ENCODE results near the gene TRIM71.

- TF ChIP-seq SKIL (CRISPR knock-in tag; IDR thresholded peaks at IDR 0.05; ENCODE audit: borderline replicate concordance) (no peak), ZBTB1 (CRISPR knock-in tag; IDR thresholded peaks at IDR 0.05; ENCODE audit: borderline replicate concordance) (no peak), POLR2AphosphoS5 (IDR thresholded peaks at IDR 0.05; ENCODE audit: low read depth, low read length) (peak; percentile 18; the same call in 1 of the 2 replicates), ZBTB39 (CRISPR knock-in tag; IDR thresholded peaks at IDR 0.05) (no peak), ZNF776 (CRISPR knock-in tag; IDR thresholded peaks at IDR 0.05) (no peak), PAF1 (CRISPR knock-in tag; IDR thresholded peaks at IDR 0.05) (no peak), RARG (CRISPR knock-in tag; IDR thresholded peaks at IDR 0.05; ENCODE audit: low read depth) (no peak), FOXJ3 (CRISPR knock-in tag; IDR thresholded peaks at IDR 0.05; ENCODE audit: borderline replicate concordance) (no peak), TAF1 (CRISPR knock-in tag; IDR thresholded peaks at IDR 0.05) (no peak)
- TF ChIP-seq, protein P1, sequence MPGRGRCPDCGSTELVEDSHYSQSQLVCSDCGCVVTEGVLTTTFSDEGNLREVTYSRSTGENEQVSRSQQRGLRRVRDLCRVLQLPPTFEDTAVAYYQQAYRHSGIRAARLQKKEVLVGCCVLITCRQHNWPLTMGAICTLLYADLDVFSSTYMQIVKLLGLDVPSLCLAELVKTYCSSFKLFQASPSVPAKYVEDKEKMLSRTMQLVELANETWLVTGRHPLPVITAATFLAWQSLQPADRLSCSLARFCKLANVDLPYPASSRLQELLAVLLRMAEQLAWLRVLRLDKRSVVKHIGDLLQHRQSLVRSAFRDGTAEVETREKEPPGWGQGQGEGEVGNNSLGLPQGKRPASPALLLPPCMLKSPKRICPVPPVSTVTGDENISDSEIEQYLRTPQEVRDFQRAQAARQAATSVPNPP (CRISPR knock-in tag; IDR thresholded peaks at IDR 0.05): no peak
- TF ChIP-seq, protein P2, sequence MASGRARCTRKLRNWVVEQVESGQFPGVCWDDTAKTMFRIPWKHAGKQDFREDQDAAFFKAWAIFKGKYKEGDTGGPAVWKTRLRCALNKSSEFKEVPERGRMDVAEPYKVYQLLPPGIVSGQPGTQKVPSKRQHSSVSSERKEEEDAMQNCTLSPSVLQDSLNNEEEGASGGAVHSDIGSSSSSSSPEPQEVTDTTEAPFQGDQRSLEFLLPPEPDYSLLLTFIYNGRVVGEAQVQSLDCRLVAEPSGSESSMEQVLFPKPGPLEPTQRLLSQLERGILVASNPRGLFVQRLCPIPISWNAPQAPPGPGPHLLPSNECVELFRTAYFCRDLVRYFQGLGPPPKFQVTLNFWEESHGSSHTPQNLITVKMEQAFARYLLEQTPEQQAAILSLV (CRISPR knock-in tag; IDR thresholded peaks at IDR 0.05; ENCODE audit: borderline replicate concordance): no peak
- TF ChIP-seq, protein P3, sequence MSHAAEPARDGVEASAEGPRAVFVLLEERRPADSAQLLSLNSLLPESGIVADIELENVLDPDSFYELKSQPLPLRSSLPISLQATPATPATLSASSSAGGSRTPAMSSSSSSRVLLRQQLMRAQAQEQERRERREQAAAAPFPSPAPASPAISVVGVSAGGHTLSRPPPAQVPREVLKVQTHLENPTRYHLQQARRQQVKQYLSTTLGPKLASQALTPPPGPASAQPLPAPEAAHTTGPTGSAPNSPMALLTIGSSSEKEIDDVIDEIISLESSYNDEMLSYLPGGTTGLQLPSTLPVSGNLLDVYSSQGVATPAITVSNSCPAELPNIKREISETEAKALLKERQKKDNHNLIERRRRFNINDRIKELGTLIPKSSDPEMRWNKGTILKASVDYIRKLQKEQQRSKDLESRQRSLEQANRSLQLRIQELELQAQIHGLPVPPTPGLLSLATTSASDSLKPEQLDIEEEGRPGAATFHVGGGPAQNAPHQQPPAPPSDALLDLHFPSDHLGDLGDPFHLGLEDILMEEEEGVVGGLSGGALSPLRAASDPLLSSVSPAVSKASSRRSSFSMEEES (CRISPR knock-in tag; IDR thresholded peaks at IDR 0.05): no peak
- TF ChIP-seq, protein P4, sequence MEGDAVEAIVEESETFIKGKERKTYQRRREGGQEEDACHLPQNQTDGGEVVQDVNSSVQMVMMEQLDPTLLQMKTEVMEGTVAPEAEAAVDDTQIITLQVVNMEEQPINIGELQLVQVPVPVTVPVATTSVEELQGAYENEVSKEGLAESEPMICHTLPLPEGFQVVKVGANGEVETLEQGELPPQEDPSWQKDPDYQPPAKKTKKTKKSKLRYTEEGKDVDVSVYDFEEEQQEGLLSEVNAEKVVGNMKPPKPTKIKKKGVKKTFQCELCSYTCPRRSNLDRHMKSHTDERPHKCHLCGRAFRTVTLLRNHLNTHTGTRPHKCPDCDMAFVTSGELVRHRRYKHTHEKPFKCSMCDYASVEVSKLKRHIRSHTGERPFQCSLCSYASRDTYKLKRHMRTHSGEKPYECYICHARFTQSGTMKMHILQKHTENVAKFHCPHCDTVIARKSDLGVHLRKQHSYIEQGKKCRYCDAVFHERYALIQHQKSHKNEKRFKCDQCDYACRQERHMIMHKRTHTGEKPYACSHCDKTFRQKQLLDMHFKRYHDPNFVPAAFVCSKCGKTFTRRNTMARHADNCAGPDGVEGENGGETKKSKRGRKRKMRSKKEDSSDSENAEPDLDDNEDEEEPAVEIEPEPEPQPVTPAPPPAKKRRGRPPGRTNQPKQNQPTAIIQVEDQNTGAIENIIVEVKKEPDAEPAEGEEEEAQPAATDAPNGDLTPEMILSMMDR (CRISPR knock-in tag; IDR thresholded peaks at IDR 0.05): no peak
- TF ChIP-seq, protein P5, sequence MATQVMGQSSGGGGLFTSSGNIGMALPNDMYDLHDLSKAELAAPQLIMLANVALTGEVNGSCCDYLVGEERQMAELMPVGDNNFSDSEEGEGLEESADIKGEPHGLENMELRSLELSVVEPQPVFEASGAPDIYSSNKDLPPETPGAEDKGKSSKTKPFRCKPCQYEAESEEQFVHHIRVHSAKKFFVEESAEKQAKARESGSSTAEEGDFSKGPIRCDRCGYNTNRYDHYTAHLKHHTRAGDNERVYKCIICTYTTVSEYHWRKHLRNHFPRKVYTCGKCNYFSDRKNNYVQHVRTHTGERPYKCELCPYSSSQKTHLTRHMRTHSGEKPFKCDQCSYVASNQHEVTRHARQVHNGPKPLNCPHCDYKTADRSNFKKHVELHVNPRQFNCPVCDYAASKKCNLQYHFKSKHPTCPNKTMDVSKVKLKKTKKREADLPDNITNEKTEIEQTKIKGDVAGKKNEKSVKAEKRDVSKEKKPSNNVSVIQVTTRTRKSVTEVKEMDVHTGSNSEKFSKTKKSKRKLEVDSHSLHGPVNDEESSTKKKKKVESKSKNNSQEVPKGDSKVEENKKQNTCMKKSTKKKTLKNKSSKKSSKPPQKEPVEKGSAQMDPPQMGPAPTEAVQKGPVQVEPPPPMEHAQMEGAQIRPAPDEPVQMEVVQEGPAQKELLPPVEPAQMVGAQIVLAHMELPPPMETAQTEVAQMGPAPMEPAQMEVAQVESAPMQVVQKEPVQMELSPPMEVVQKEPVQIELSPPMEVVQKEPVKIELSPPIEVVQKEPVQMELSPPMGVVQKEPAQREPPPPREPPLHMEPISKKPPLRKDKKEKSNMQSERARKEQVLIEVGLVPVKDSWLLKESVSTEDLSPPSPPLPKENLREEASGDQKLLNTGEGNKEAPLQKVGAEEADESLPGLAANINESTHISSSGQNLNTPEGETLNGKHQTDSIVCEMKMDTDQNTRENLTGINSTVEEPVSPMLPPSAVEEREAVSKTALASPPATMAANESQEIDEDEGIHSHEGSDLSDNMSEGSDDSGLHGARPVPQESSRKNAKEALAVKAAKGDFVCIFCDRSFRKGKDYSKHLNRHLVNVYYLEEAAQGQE (IDR thresholded peaks at IDR 0.05; ENCODE audit: borderline replicate concordance in 1 of 2, low read depth in 1 of 2, low read length in 2 of 2): no peak
These were observed 18.8 kb downstream of the TRIM71 start for GRCh38 chr3:32836601-32837000.

All from HepG2 (cell line).